ENCODE measurements around the gene TRPM2.
"Not testable (repeated sequence)": the region's sequence is repeated elsewhere in the genome, so short reads cannot be mapped to it uniquely, and the experiment has no call there.

The TRPM2 gene

DNA sequence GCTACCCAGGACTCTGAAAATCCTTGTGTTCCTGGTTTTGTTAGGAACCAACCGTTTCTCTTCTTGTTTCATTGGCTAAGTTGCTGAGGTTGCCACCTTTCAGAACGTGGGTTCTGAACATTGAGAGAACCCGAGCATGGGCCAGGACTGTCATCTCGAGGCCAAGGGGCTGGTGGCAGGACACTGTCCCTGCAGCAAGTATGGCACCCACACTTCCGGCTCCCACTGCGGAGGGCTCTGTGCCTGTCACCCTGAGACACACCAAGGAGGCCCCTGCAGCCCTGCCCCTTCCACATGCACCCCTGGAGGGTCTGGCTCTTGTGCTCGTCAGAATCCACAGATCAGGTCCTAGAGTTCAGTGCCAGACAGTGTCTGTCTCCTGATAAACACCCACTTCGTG is 62.8 kb downstream of the TRPM2 start:
- no peak for DNase-seq

DNA sequence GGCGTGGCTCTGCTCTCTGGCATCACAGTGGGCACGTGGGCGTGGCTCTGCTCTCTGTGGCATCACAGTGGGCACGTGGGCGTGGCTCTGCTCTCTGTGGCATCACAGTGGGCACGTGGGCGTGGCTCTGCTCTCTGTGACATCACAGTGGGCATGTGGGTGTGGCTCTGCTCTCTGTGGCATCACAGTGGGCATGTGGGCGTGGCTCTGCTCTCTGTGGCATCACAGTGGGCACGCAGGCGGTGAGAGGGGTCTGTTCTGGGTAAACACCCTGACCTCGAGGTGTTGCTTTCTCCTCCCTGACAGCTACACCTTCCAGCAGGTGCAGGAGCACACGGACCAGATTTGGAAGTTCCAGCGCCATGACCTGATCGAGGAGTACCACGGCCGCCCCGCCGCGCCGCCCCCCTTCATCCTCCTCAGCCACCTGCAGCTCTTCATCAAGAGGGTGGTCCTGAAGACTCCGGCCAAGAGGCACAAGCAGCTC is 64.2 kb downstream of the TRPM2 start:
- not testable (repeated sequence) for DNase-seq

DNA sequence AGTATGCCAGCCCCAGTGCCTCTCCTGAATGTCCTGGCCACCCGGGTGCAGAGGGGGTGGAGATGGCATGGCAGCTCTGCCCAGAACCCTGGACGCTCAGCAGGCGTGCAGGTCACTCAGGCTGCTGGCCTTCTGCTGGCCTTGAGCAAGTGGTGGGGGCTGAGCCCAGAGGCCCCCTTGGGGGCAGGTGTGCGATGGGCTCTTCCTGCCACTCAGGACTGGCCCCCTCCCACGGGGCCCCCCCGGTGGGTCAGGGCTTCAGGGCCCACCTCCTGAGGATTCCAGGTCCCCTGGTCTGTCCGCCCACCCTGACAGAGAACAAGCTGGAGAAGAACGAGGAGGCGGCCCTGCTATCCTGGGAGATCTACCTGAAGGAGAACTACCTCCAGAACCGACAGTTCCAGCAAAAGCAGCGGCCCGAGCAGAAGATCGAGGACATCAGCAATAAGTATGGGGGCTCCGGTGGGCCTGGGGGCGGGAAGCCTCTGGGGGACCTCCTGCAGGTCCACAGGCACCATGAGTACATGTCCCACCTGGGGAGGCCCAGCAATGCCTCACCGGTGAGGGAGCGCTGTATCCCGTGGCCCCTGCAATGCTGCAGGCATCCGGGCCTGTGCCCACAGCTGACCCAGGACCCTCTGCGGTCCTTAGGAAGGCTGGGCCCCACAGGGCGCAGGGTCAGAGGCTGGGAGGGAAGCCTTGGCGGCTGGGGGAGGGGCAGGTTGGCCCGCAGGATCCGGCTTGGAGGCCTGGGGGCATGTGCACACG is 64.9 kb downstream of the TRPM2 start:
- DNase-seq: no peak

DNA sequence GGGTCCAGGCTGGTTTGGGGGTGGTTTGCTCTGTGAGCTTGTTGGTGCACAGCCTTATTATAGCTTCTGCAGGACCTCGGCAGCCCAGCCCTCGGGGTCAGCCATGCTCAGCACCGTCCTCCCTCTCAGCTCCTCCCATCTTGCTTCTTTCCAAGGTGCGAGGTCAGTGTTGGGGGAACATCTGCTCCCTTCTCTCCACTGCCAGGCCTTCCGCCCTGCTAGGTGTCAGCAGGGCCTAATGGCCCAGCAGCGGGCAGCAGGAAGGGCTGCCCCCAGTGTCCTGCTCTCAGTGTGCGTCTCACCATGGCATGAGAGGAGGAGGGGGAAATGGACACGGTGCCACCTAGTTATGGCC is 65.4 kb downstream of the TRPM2 start:
- no peak for DNase-seq

DNA sequence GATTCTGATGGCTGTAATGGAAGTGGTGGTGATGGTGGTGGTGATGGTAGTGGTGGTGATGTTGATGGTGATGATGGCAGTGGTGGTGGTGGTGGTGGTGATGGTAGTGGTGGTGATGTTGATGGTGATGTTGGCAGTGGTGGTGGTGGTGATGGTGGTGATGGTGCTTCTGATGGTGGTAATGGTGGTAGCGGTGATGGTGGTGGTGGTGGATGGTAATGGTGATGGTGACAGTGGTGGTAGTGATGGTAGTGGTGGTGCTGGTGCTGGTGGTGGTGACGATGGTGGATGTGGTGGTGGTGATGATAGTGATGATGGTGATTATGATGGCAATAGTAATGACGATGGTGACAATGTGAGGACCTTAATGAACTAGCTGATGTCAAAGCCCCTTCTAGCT is 66.3 kb downstream of the TRPM2 start:
- no peak for DNase-seq

DNA sequence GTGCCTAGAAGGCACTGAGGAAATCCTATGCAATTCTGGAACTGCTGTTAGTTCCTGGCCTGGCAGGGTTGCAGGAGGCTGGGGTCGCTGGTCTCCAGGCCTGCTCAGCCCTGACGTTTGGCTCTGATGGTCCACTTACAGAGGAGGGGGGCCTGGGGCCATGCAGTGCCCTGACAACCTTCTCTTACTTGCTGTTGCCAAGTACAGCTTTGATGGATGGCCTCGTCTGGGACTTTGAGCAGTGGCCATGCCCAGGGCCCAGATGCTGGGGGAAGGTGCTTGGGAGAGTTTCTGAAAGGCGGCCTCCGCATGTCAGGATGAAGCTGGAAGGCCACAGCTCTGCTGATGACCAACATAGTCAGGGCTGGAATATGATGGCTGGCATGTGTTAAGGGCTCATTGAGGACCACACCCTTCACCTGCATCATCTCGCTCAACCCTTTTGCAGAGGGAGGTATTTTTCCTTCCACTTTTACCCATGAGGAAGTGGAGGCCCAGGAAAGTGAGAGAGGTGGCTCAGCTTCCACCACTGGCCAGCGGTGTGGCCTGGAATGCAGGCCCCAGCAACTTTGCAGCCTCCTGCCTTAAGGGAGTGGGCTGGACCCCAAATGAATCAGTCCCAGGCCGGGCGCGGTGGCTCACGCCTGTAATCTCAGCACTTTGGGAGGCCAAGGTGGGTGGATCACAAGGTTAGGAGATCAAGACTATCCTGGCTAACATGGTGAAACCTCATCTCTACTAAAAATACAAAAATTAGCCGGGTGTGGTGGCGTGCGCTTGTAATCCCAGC is 67.2 kb downstream of the TRPM2 start:
- DNase-seq: no peak

DNA sequence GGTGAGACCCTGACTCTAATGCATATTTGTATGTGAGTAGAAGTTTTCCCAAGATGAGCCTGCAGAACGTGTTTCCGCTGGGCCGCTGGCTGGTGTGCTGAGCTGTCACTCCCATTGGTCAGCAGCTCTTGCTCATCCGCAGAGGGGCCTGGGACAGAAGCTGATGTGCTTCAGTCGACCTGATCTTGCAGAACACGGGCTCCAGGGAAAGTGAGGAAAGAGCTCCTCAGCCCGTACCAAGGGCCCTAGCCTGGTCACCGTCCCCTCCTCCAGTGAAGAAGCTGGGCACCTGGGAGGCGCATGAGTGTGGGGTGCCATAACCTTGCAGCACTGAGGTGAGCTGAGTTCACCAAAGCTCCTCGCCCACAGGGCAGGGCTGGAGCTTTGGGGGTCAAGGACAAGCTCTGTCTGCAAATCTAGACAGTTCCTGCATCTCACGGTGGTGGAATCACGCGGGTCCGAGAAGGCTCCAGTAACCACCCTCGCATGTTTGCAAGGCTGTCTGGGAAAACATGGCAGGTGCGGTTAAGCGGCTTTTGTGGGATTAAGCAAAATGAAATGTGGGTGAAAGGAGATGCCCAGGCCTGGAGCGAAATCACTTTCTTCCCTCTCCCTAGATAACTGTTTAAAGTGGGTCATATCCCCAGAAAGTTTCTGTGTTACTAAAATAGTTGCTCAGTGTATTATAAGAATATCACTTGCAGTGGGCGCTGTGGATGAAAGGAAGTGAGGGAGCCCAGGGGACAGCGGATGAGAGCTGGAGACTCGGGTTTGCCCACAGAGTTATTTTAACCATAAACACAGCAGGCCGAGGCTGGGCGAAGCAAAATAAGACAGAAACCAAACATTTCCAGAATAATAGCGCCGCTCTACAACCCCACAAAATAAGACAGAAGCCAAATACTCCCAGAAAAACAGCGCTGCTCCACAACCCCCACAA is 68.8 kb downstream of the TRPM2 start:
- no peak for DNase-seq

DNA sequence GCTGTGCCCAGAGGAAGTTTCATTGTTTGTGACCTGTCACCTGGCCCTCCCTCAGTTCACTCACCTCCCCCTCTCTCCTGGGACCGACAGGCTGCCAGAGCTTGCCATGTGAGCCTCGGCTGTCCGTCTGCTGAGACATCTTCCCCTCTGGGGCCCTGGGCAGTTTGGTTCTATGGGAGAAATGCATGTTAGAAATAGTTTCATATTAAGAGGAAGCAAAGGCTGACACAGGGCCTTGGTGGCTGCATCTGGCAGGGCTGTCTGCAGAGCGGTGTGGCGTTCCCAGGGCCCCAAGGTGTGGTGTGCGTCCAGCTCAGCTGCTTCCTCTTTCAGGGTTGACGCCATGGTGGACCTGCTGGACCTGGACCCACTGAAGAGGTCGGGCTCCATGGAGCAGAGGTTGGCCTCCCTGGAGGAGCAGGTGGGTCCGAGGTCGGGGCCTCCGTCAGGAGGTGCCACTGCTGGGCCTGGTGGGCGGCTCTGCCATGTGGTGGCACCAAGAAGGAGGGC is 69.9 kb downstream of the TRPM2 start:
- no peak for DNase-seq

DNA sequence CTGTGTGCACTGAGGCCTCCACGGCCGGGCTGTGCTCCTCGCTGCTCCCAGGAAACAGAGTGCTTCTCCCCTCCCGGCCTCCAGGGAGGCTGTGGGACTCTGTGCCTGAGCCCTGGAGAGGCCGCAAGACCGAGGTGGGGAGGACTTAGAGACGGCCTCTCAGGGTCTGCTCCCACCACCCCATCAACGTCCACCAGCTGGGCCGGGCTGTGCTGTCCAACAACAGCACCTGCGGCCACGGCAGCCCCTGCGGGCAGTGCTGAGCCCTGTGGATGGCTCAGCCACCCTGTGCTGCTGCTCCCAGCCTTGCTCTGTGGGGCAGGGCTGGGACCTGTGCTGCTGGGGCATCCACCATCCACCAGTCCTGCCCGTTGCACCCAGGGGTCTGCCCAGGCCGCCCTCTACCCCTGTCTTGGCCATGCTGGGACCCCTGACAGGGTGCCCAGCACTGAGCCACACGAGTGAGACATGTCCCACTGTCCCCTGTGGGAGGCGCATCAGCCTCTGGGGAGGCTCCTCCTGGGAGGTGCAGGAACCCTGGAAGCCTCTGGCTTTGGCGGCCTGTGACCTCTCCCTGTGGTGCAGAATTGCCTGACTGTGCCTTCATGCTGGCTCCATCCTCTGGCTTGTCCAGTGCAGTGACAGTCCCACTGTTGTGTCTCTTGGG is 70.7 kb downstream of the TRPM2 start:
- no peak for DNase-seq

DNA sequence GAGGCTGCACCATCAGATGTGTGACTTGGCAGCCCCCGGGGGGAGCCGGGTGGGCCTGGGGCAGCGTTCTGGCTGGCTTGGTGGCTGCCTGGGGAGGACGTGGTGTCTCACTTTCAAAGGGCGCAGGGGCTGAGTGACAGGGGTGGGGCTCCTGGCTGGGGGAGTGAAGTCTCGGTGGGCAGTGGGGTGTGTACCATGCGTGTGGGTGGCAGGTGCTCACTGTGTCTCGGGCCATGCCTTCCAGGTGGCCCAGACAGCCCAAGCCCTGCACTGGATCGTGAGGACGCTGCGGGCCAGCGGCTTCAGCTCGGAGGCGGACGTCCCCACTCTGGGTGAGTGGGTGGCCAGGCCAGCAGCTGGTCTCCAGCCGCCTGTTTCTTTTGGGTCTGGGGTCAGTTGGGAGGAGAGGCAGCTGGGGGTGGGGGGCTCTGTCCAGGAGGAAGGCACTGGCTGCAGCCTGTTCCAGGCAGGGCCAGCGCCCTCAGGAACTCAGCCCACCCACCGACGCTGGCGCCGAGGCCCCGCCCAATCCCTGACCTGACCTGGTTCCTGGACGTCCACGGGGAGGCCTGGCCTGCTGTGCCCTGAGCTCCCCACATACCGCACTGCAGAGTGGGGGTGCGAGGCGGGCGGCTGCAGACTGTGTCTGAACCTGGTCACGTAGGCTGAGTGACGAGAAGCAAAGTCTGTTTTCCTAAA is 71.3 kb downstream of the TRPM2 start:
- no peak for DNase-seq

DNA sequence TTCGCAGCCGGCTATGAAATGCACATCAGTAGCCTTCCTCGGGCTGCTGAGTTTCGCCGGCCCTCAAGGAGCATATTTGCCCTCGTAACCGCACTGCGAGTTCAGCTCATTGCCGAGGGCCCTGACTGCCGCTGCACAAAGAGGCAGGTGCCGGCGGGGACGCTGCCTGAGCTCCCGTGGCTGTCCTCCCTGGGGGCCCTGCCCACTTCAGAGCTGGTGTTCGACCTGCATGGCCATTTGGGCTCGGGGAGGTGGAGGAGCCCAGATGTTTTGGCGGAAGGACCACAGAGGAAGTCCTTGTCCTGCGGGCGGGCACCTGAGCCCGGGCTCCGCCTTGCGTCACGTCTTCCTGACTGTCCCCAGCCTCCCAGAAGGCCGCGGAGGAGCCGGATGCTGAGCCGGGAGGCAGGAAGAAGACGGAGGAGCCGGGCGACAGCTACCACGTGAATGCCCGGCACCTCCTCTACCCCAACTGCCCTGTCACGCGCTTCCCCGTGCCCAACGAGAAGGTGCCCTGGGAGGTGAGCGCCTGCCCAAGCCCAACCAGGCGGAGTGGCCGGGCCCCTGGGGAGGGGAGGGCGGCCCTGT is 72.0 kb downstream of the TRPM2 start:
- DNase-seq: no peak

DNA sequence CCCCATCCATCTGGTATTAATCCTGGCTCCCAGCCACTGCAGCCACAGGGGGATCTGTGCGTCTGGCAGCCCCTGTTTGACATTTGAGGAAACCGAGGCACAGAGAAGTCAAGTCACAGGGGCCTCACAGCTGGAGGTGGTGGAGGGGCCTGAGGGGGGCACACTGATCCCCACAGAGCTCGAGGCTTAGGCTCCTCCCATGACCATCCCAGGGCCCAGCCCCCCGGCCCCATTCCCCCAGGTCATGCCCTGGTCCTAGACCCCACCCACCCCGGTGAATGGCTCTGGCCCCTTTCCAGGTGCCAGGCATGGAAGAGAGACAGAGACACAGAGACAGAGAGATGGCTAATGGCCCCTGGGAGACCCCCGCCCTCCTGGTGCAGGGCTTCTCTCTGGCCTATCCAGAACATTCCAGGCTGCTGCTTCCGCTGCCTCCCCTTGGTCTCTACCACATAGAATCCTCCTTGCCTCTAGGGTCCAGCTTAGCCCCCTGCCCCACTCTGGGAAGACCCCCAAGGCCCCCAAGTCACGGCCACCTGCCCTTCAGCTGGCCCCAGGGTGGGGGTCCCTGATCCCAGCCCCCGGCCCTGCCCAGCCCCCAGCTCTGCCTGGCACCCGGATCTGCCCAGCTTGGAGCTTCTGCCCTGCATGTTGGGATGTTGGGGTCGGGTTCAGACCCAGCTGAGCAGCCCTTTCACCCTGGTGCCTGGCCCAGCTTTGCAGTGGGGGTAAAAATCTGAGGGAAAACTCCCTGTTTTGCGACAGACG is 72.7 kb downstream of the TRPM2 start:
- no peak for DNase-seq

DNA sequence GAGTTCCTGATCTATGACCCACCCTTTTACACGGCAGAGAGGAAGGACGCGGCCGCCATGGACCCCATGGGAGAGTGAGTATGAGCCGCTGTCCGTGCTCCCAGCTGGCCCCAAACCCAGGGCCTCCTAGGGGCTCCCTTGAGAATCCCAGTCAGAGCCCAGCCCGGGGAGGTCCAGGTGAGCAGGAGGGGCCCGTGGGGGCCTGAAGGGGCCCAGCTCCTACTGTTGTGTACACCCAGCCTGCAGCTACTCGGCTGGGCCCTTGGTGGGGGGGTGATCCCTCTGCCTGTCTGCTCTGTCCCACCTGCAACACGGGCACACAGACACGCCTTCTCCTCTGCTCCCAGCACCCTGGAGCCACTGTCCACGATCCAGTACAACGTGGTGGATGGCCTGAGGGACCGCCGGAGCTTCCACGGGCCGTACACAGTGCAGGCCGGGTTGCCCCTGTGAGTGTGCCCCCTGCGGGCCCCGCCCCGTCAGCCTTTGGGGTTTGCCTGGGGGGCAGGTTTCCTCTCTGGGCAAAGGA is 73.3 kb downstream of the TRPM2 start:
- DNase-seq: no peak

DNA sequence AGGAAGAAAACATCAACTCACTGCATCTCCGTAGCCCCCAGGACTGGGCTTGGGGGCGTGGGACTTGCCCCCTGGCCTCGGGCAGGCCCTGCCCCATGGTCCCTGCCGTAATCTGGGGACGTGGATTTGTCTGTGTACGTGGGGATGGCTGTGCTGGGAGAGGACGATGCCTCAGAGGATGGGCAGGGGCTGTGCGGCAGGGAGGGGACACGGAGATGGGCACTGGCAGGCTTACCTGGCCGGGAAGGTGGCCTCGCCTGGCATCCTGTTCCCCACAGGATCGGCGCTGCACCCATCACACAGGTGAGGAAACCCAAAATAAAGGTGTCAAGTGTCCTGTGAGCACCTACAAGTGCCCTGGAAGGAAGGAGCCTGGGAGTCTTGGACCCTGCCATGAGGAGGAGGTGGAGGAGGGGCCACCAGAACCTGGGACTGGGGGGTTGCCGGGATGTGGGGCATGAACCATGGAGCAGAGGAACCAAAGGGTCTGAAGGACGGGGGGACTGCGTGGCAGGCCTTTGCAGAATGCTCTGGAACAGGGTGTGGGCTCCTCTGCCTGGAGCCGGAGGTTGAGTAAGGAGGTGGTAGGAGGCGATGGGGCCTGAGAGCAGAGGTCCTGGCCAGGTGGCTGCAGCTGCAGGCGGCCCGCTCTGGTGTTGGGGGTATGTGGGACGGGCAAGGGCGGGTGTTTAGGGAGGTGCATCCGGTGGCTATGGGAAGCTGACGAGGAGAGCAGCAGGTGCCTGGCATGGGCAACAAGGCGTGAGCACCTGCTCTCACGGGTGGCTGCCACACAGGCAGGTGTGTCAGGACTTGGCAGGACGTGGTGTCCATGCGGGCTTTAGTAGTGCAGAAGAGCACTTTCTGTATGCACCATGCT is 74.1 kb downstream of the TRPM2 start:
- no peak for DNase-seq

DNA sequence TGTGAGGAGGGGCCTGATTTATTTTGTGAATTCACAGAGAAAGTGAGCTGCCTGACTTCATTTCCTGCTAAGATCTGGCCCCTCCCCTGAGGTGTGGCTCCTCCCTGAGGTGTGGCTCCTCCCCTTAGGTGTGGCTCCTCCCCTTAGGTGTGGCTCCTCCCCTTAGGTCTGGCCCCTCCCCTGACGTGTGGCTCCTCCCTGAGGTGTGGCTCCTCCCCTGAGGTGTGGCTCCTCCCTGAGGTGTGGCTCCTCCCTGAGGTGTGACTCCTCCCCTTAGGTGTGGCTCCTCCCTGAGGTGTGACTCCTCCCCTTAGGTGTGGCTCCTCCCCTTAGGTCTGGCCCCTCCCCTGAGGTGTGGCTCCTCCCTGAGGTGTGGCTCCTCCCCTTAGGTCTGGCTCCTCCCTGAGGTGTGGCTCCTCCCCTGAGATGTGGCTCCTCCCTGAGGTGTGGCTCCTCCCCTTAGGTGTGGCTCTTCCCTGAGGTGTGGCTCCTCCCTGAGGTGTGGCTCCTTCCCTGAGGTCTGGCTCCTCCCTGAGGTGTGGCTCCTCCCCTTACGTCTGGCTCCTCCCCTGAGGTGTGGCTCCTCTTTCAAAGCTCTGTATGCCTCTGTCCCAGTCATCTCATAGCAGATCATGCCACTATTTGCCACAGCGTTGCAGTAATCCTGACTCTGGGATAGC is 75.0 kb downstream of the TRPM2 start:
- peak; percentile 53 for DNase-seq

DNA sequence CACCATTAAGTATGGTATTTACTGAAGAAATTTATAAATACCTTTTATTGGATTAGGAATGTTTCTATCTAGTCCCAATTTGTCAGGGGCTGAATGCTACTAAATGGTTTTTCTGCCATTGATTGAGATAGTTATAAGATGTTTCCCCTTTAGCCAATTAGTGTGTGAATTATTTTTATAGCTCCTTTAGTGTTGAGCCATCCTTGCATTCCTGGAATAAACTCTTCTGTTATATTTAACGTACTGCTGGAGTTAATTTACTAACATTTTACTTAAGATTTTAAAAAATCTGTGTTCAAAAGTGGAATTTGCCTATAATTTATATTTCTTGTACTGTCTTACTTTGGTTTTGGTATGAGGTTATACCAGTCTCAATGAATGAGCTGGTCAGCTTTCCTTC is 76.5 kb downstream of the TRPM2 start:
- no peak for DNase-seq

DNA sequence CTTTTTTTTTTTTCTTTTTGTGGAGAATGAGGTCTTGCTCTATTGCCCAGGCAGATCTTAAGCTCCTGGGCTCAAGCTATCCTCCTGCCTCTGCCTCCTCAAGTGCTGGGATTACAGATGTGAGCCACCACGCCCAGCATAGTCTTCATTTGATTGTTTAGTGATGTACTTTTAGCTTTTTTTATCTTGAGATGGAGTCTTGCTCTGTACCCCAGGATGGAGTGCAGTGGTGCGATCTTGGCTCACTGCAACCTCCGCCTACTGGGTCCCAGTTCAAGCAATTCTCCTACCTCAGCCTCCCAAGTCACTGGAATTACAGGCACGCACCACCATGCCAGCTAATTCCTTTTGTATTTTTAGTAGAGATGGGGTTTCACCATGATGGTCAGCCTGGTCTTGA is 77.9 kb downstream of the TRPM2 start:
- no peak for DNase-seq

Measured in T-helper 9 cell (primary cell).